Subcutaneous adipose tissue (tissue), 4 donors: ENCODE results near the gene CD69. TPM values are rescaled to one million over a fixed set of nuclear protein-coding genes. Genes with fewer than 3 reads are reported as not detected.

Experiments
- CTCF ChIP-seq: fragments of 450-650 bp; IDR thresholded peaks from one replicate; pipeline ENCODE4 v1.5.1; 2016; ENCODE audit warnings: low read depth, mild to moderate bottlenecking, control low read depth, antibody characterized with exemption, moderate library complexity
- total RNA-seq, 4 donors: library from RNA; depleted of rRNA; stranded (reverse); fragments of >200 nt; gene quantifications; one replicate each; pipeline ENCODE4 v1.1.0, GENCODE V29; 2016

CD69 gene
- total RNA-seq, 4 donors from 2014 or later = 5.4 to 14.8 (median 8.4) TPM; not detected in 1

GRCh38 chr12:9797722-9798619 is 37.3 kb upstream of the CD69 start:
- TF ChIP-seq CTCF = no peak

GRCh38 chr12:9796971-9797370 is 36.3 kb upstream of the CD69 start:
- no peak for TF ChIP-seq CTCF

GRCh38 chr12:9796346-9796745 is 35.6 kb upstream of the CD69 start:
- no peak for TF ChIP-seq CTCF

GRCh38 chr12:9795945-9796344 is 35.2 kb upstream of the CD69 start:
- no peak for TF ChIP-seq CTCF

- no peak for TF ChIP-seq CTCF
These were observed 33.9 kb upstream of the CD69 start for GRCh38 chr12:9794484-9795093.

- no peak for TF ChIP-seq CTCF
These were observed 33.2 kb upstream of the CD69 start for GRCh38 chr12:9793779-9794395.

- no peak for TF ChIP-seq CTCF
These were observed 32.4 kb upstream of the CD69 start for GRCh38 chr12:9792961-9793617.
